GM19468 (cell line): ENCODE measurements around the gene MAD1L1.

ENCODE experiments used
- ATAC-seq: cut with Tn5 transposase; IDR thresholded peaks from one replicate; pipeline ENCODE4 v1.9.1; 2021; ENCODE audit warnings: mild to moderate bottlenecking, moderate library complexity, moderate number of reproducible peaks; ENCODE audit not compliant: unreplicated experiment; ENCODE audit errors: extremely low read depth

The MAD1L1 gene

DNA sequence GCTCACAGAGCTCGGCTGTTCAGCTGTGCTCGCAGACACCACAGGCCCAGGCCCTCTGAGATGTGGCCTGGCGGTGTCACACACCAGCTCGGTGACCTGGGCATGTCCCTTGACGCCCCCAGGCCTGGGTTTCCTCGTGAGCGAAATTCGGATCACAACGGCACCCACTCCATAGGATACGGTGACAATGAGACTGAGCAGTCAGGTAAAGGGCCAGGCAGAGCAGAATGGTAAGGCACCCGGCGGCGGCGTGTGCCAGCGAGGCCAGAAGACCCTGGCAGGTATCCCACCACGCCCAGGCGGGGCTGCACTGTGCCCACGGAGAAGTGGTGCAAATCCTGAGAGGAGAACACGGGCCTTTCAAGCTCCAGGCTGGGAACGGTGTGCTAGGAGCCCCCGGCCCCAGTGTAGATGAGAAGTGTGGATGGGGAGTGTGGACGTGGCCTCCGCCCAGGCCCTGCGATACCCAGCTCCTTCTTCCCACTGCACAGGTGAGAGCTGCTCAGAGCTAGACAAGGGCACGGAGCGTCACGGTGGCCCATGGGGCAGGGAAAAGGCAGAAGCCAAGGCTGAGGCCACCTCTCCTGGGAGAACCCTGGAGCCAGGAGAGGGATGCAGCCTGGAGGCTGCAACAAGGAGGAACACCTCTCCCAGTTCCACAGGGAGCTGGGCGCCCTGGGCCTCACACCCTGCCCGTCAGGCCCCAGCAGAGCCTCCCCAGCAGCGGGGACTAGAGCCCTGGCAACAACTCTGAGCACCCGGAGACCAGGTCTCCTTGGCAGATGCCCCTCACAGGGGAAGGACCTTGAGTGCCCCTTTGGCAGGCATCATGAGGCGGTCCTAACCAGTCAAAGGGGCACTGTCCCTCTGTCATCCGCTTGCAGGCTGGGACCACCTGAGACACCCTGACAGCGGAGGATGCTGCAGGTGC, 219.1 kb downstream of the MAD1L1 start:
- no peak for ATAC-seq

DNA sequence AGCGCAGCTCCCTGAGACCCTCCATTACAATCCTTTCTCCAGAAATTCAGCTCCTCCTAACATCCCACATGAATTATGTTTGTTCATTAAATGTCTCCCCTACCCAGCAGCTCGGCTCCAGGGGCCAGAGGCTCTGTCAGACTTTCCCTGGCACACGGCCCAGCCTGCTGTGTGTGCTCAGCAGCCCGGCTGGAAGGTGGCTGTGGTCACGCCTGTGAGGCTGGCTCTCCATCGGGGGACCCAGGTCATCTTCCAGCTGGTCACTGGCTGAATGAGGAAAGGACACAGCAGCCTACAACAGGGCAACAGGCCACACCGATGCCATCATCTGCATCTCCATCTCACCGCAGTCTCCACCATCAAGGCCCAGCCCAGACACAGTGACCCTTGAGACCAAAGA, 219.8 kb downstream of the MAD1L1 start:
- no peak for ATAC-seq

DNA sequence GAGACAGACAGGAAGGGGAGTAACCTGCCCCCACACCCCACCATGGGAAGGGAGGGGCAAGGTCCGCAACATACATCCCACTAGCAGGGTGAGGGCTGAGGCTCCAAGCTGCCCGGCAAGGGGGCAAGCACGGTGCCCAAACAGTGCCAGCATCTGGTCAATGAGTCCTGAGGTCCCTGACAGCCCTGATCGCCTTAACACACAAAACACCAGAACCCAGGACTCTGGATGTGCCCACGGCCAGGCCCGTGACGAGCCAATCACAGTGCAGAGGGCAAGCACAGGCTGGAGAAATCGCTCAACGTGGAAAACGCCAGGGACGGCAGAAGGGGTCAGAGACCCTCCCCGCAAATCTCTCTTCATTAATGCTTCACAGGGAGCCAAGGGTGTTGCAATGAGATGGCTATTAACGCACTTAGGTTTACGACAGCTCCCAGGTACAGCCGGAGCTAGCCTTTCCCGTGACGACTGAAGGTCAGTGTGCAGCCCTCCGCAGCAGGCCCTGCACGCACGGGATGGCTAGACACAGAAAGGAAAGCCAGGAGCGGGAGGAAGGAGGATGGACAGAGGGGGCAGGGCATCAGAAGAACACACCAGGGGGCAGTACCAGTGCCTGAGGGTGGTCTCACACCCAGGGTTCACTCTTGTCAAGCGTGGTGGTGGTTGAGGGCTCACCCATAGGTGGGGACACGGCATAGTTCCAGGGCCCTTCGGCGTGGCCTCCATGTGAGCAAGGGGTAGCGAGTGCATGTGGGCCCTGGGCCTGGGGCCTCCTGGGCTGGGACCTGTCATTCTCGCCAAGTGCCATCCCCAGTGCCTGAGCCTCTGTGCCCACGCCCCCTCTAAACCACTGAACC, 220.5 kb downstream of the MAD1L1 start:
- ATAC-seq = no peak

DNA sequence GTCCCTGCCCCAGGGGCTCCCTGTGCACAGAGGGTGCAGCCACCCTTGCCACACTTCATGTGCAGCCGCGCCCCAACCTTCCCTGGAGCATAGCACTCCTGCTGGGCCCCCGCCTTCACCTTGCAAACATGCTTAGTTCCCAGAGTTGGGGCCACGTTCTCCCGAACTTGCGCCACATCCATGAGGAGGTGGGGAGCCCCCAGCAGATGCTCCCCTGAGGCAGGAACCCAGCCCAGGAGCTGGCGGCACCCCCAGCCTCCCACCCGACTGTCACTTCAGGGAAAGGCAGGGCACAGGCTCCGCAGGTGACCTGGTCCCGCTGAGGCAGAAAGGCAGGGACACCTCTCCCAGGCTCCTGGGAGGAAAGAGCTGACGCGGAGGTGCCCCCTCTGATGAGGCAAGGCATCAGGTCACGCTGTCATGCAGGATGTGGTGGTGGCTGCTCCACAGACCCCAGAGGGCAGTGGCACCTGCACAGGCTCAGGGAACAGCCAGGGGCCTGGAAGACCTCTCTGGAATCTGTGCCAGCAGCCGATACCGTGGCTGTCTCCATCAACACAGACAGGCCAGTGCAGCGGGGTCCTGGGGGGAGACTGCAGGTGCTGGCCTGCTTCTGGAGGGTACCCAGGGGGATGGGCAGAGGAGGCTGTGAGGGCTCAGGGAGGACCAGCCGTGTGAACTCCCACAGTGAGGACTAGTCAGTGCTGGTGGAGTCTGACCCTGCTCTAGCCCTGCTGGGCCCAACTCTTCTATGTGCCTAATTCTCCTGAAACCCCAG, 221.3 kb downstream of the MAD1L1 start:
- no peak for ATAC-seq

DNA sequence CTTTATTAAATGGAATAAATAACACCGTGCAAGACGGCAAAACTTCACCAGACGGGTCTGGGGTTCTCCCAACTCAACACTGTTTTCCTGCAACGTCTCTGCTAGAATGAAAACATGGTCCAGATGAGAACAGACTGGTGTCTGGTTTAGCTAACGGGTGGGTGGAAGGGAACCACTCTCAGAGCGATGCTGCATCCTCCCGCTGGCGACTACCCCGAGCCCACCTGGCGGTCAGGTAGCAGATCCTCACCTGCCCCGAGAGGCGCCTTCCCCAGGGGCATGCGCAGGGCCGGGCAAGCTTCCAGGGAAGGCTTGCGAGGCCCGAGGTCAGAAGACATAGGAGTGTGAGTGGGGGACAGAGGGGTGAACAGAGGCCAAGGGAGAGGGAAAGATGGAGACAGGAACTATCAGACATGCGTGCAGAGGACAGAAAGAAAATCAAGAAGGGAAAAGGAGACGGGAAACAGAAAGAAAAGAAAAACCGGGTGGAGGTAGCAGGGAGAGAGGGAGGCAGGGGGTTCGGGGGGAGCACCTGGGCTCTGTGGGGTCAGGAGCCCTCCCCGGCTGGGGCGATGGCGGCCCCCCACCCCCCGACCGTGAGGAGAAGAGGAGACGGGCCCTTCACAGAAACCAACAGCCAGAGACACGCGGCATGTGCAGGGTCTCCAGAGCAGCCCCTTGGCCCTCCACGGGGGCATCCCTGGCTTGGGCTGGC, 222.0 kb downstream of the MAD1L1 start:
- ATAC-seq = no peak

DNA sequence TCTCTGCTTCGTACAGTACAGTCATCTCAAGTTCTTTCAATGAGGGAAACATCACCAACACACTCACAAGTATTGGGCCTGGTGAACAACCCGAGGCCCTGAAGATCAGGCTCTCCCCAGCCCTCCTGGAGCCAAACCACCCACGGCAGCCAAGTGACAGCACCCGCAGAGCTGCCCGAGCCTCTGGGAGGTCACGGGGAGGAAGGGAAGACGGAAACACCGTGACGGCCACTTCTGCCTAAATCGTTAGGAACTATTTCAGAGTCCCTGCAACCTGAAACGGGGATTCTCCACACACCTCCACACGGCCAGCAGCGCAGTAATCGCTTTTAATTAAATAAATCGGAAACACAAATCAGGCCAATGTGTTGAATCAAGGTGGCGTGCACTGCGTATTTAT, 222.6 kb downstream of the MAD1L1 start:
- ATAC-seq = no peak

DNA sequence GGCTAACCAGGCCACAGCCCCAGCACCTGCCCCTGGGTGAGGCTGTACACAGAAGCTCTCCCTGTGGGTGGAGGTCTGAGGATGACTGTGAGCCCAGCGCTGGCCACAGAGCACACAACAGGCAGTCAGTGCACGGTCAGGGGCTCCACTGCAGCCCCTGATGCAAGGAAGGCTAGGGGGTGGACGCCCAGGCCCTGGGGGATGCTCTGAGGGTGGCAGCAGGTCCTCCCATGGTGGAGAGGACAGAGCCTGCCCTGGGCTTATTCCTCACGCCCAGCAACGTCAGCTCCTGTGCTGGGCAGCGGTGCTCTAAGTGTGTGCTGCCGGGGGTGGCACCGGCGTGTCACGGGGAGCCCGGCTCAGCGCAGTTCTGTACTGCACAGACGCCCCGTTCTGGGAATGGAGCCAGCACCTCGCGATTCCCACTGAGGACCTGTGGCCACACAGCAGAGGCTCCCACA, 223.2 kb downstream of the MAD1L1 start:
- no peak for ATAC-seq

DNA sequence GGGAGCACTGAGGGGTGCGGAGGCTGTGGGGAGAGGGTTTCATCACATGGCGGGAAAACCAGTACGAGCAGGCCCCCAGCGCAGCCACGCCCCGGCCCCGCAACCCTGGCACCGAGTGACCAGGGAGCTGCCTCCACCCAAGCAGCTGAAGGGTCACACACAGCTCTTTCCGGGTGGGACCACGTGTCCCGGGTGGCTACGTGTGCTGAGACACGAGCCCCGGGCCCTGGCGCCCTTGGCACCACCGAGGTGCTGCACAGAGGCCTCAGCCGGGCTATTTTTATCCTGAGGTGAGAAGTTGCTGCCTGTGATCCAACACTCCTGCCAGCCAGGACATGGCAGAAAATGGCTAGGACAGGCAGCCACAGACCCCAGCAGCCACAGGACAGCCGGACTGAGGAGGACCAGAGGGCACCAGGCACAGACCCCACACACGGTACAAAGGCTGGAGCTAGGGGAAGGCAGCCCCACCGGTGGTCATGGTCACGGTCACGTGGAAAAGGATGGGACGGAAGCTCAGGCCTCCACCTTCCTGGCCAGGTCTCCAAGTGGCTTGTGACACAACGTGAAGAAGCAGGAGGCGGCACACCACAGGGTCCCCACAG, 223.7 kb downstream of the MAD1L1 start:
- ATAC-seq = no peak

DNA sequence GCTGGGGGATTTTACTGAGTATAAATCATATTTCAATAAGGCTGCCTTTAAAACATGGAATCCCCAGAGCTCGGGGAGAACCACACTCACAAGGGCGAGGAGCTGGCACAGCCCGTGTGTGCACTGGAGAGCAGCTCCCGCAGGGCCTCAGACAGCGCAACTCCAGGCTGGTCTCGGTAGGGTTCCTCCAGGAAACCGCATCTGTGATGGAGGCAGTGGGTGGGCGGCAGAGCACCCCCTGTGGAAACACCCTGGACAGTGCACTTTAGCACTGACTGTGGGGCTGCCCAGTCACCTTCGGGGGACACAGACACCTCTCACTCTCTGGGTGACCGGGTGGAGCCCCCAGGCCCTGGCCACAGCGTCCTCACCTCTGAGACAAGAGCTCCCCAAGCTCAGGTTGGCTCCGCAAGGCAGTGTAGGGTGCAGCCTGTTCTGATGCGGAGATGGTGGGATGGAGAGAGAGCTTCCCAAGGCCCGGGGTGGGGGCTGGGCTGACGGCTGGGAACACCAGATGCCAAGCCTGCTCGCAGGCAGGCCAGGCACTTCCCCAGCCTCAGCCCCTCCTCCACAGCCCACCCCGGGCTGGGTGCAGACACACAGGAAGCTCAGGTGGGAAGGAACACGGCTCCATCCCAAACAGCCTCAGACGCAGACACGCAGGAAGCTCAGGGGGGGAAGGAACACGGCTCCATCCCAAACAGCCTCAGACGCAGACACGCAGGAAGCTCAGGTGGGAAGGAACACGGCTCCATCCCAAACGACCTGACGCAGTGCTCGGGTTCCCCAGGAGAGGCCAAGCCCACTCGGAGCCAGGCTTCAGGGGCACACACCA, 224.4 kb downstream of the MAD1L1 start:
- no peak for ATAC-seq

DNA sequence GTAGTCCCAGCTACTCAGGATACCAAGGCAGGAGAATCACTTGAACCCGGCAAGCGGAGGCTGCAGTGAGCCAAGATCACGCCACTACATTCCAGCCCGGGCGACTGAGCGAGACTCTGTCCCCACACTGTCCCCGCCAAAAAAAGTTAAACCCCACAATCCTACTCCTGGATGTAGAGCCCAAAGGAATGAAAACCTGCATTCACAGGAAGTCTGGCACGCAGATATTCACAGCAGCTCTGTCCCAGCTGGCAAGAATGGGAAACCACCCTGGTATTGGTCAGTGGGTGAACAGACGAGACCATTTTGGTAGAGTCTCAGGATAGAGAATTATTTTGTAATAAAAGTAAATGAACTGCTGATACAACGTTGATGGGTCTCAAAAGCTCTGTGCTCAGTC, 225.2 kb downstream of the MAD1L1 start:
- no peak for ATAC-seq

DNA sequence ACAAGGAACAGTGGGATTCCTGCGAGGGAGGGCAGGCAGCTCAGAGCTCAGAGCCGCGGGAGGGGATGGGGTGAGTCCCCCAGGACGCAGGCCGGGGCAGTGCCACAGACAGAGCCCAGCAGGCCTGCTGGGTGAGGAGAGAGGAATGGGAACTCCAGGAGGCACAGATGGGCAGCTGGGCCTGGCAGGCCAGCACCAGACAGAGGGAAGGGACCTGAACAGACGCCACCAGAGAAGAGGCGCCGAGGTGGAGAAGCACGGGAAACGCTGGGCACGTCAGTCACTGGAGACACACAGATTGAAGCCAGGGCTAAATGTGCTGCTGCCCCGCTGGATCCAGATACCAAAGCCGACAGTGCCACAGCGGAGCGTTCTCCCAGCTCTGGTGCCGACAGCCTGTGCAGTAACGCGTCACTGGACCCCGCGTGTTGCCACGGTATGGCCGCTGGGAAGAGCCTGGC, 225.8 kb downstream of the MAD1L1 start:
- no peak for ATAC-seq

DNA sequence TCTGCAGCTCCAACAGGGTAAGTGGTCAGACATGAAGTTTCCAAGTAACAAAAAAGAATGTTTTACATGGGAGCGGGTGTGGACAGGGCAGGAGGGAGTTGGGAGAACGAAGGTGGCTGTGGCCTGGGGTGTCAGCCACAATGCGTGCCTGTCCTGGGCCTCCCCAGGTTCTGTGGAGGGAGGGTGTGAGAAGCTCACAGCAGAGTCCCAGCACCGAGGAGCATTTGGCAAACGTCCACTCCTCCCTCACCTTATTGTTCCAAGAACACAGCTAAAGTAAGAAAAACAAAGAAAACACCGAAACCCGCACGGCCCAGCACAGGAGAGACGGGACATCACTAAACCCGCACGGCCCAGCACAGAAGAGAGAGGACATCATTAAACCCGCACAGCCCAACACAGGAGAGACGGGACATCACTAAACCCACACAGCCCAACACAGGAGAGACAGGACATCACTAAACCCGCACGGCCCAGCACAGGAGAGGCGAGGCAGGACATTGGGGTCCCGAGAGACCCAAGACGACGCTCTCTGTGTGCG, 226.4 kb downstream of the MAD1L1 start:
- ATAC-seq = no peak

DNA sequence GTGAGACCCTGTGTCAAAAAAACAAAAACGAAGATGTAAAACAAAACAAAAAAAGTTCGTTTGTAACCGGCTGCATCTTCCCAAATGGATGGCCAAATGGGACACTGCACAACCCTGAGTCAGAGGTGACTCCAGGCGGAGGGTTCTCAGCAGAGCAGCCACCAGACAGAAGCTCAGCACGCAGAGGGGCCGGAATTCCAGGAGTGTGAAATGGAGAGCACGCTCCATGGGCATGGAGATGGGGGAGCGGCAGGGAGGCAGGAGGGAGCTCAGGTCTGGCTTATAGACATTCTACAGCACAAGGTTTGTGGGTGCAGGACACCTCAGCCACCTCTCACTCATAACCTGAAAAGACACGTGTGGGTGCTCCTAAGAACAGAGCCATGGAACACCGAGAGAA, 227.0 kb downstream of the MAD1L1 start:
- no peak for ATAC-seq

DNA sequence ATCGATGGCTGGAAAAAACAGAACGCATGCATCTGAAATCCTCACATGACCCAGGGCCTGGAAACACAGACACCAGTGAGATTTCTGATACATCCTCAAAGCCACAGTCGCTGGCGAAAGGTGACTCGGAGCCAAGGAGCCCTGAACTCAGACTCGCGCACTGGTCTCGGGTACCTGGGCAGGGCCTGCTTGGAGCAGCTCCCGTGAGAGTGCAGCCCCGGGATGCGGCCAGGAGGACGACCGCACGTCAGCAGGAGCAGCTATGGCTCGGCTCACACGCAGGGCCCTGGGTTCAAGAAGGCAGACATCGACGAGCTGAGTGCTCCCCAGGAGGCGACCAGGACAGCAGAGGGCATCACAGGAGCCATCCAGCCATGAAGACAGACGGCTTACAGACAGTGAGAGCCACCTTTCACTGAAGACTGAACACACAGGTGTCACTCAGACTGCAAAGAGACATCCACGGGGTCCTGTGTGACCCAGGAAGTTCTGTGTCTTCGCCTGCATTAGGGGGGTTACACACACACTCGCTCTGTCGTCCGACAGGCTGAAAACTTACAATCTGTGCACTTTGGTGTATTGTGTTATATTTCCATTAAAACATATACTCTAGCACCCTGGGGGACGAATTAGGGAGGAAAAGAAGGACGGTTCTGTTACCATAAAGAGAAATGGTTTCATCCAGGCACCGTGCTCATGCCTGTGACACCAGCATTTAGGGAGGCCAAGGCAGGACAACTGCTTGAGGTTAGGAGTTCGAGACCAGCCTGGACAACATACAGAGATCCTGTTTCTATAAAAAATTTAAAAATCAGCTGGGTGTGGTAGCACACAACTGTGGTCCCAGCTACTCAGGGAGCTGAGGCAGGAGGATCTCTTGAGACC, 227.7 kb downstream of the MAD1L1 start:
- no peak for ATAC-seq

DNA sequence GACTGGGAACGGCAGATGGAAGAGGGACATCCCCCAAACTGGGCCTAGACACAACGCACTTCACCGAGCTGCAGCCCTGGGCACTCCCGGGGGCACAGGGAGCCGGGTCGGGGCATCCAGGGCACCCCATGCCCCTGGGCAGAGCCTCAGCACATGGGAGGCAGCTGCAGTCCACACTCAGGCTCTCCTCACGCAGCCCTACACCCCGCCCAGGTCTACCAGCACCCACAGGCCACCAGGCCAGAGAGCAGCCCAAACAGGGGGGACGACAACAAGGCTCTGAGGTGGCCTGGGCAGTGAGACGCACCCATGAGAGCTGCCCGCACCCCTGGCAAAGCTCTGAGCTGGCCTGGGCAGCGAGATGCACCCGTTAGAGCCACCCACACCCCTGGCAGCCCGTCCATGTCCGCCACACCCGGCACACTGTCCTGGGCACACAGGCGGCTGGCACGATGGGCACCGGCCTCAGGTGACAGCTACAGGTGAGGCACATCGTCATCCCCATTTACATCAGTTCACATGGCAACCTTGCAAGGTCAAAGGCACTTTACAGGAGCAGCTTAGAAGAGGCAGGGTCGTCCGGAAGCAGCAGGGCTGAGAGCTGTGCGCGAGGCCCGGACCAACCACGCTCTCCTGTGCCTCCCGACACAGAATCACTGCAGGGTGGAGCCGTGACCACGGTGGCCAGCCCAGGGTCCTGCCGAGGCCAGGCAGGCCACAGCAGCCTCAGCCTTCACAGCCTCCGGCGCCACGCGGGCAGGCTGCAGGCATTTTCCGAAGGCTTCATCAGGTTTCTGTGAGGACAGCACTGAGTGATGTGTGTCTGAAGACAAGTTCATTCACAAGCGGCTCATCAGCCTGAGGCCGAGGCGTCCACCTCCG, 228.6 kb downstream of the MAD1L1 start:
- no peak for ATAC-seq

DNA sequence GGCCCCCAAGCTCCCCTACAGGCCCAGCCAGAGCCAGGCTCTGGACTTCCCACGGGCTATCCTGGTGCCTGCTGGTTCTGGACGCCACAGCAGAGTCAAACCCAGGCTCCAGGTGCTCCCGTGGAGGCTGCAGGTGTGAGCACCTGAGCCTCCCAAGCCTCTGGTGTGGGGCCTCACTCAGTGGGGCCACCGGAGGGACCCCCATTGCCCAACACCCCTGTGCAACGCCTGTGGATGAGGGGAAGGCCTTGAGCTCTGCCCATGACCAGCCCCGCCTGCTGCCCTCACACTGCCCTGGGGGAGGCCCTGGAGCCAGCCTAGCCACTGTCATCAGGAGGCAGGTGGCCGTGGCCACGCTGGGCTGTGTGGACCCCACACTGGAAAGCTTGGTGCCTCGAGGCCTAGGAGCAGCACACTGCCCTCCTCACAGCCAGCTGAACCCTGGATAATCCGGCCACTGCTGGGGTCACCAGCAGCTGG, 229.3 kb downstream of the MAD1L1 start:
- ATAC-seq = no peak
